ENCODE measurements around the gene SCYL3.
"Not testable (repeated sequence)": the region's sequence is repeated elsewhere in the genome, so short reads cannot be mapped to it uniquely, and the experiment has no call there.

SCYL3 gene

DNA sequence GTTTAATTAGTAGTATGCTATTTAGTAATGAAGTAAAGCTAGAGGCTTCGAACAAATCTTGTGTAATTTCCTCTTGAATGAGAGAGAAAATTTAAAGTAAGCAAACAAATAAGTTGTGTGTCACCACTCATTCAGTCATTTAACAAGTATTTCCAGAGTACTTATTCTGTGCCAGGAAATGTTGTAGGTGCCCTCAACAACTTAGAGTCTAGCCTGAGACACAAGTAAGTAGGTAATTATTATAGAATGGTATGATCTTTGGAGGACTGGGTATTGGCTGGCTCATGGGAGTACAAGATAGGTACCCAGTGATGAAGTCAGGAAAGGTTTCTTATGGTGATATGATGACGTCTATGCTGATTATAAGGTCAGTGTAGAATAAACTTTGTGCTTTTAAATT lies 81.6 kb downstream of the SCYL3 start:
- no peak for DNase-seq (ENCODE audit: low spot score)
- in situ Hi-C loops (cut with MboI; ENCODE audit: low sequenced_read_pairs, unreplicated experiment) = no loop called here
- TF ChIP-seq, protein P1, sequence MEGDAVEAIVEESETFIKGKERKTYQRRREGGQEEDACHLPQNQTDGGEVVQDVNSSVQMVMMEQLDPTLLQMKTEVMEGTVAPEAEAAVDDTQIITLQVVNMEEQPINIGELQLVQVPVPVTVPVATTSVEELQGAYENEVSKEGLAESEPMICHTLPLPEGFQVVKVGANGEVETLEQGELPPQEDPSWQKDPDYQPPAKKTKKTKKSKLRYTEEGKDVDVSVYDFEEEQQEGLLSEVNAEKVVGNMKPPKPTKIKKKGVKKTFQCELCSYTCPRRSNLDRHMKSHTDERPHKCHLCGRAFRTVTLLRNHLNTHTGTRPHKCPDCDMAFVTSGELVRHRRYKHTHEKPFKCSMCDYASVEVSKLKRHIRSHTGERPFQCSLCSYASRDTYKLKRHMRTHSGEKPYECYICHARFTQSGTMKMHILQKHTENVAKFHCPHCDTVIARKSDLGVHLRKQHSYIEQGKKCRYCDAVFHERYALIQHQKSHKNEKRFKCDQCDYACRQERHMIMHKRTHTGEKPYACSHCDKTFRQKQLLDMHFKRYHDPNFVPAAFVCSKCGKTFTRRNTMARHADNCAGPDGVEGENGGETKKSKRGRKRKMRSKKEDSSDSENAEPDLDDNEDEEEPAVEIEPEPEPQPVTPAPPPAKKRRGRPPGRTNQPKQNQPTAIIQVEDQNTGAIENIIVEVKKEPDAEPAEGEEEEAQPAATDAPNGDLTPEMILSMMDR (IDR thresholded peaks at IDR 0.05; ENCODE audit: borderline replicate concordance, control extremely low read depth, extremely low read depth, insufficient read depth, missing control alignments) = no peak

DNA sequence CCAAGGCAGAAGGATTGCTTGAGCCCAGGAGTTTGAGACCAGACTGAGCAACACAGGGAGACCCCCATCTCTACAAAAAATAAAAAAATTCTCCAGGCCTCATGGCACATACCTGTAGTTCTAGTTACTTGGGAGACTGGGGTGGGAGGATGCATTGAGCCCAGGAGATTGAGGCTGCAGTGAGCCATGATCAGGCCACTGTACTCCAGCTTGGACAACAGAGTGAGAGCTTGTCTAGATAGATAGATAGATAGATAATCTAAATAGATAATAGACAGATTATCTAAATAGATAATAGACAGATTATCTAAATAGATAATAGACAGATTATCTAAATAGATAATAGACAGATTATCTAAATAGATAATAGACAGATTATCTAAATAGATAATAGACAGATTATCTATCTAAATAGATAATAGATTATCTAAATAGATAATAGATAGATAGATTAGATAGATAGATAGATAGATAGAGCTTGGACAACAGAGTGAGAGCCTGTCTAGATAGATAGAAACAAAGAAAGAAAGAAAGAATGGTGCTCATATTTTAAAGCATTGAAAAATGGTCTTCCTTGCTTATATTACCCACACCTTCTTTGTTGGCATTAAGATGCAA lies 82.2 kb downstream of the SCYL3 start:
- in situ Hi-C loops (cut with MboI; ENCODE audit: low sequenced_read_pairs, unreplicated experiment); DNase-seq (ENCODE audit: low spot score): not testable (repeated sequence)

DNA sequence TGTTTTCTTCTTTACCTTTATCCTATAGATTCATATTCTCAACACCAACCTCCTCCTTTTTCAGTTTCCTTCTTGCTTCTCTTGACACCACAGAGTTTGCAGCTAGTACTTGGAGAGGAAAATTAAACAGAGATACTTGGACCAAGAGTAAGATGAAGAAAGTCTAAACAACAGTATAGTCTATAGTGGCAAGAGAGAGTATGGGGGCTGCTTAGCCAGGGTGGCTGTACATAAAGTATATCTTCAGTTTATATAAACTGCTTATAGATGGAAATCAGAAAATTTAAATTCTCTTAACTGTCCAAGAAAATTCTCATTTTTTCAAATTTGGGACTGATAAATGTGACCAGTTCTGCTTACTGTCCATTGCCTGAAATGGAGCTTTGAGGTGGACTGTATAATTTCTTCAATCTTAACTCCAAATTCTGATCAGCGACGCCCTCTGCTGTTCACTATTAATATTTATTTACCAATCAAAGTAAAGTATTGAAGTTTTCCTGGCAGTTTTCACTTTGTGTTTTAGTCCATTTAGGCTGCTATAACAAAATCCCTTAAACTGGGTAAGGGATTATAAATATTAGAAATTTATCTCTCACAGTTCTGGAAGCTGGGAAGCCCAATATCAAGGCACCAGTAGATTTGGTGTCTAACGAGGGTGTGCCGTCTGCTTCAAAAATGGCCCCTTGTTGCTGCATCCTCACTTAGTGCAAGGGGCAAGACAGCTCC lies 84.2 kb downstream of the SCYL3 start:
- peak; percentile 60 for DNase-seq (ENCODE audit: low spot score)
- in situ Hi-C loops (cut with MboI; ENCODE audit: low sequenced_read_pairs, unreplicated experiment) = no loop called here
- TF ChIP-seq, protein P1 (IDR thresholded peaks at IDR 0.05; ENCODE audit: borderline replicate concordance, control extremely low read depth, extremely low read depth, insufficient read depth, missing control alignments) = peak; percentile 11

DNA sequence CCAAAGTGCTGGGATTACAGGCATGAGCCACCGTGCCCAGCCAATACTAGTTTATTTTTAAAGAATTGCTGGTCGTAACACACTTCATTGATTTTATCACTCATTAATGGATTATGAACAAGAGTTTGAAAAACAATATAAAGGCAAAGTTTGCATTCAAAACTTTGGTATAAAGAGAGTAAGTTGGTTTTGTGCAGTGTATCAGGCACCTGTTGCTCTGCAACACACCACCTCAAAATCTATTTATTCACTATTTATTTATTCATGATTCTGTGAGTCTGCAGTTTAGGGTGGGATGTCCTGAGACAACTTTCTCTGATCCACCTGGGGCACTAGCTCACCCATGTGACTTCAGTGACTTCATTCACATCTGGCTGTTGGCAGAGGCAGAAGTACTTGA lies 88.8 kb downstream of the SCYL3 start:
- TF ChIP-seq, protein P1 (IDR thresholded peaks at IDR 0.05; ENCODE audit: borderline replicate concordance, control extremely low read depth, extremely low read depth, insufficient read depth, missing control alignments) = no peak
- no peak for DNase-seq (ENCODE audit: low spot score)
- in situ Hi-C loops (cut with MboI; ENCODE audit: low sequenced_read_pairs, unreplicated experiment) = no loop called here

DNA sequence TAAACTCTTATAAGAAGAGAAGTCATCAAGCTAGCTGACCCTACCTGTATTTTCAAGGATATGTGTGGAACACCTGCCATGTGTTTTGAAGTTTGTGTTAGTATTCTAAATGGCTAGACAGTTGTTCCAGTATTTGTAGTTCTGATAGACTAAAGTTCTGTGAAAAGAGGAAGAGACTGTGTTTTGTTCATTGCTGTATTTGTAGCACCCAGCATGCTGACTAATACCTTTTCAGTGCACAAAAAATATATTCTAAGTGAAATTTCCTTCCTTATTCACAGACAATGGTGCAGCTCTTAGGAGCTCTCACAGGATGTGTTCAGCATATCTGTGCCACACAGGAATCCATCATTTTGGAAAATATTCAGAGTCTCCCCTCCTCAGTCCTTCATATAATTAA lies 90.8 kb downstream of the SCYL3 start:
- in situ Hi-C loops (cut with MboI; ENCODE audit: low sequenced_read_pairs, unreplicated experiment) = no loop called here
- TF ChIP-seq, protein P1 (IDR thresholded peaks at IDR 0.05; ENCODE audit: borderline replicate concordance, control extremely low read depth, extremely low read depth, insufficient read depth, missing control alignments) = no peak
- DNase-seq (ENCODE audit: low spot score) = no peak

Measured in GM13976 (cell line).